IMR-90 (cell line): Measurements from ENCODE around the gene NR1D2. TPM values are rescaled to one million over a fixed set of nuclear protein-coding genes. Genes with fewer than 3 reads are reported as not detected.

Source experiments
- ATAC-seq: fragments of 200-7000 bp; cut with Tn5 transposase; 2 replicates; pipeline ENCODE4 v1.9.1; 2020; ENCODE audit warnings: low read depth, mild to moderate bottlenecking, moderate library complexity
- BruUV-seq: library from RNA; stranded (reverse); fragments of 400-500 nt; replicated peaks from 2 replicates; lab custom pipeline; 2021; lab: Mats Ljungman, UMichigan
- CTCF ChIA-PET: fragments of 300-600 bp; formaldehyde crosslinking; extraction: SDS; loops from one replicate; lab custom pipeline; 2021; ENCODE audit warnings: antibody characterized with exemption; lab: Yijun Ruan, JAX
- POLR2A ChIA-PET: fragments of 300-600 bp; sonication (Branson Sonifier 250); formaldehyde crosslinking; loops from one replicate; lab custom pipeline; 2022; ENCODE audit warnings: antibody characterized with exemption; ENCODE audit not compliant: unreplicated experiment; lab: Charles Lee
- DNase-seq: peaks from one replicate; pipeline ENCODE4 v3.0.0; 2013
- H2AFZ ChIP-seq: replicated peaks from 2 replicates; pipeline ENCODE3; 2013; ENCODE audit warnings: low read length, mild to moderate bottlenecking; ENCODE audit not compliant: poor library complexity
- H2AK5ac ChIP-seq: 2 replicates; pipeline ENCODE4 v1.6.1; 2013; ENCODE audit warnings: low read depth, low read length, inconsistent platforms
- H2AK9ac ChIP-seq: replicated peaks from 2 replicates; pipeline ENCODE3; 2013; ENCODE audit warnings: mild to moderate bottlenecking, low read depth, low read length, moderate library complexity; ENCODE audit not compliant: poor library complexity
- H2BK120ac ChIP-seq: 2 replicates; pipeline ENCODE4 v1.6.1; 2013; ENCODE audit warnings: low read depth, low read length, inconsistent platforms
- H2BK15ac ChIP-seq: 3 replicates; pipeline ENCODE4 v1.6.1; 2013; ENCODE audit warnings: low read depth, low read length, inconsistent platforms
- H2BK20ac ChIP-seq: 2 replicates; pipeline ENCODE4 v1.6.1; 2013; ENCODE audit warnings: low read depth, mild to moderate bottlenecking, inconsistent platforms, low read length, moderate library complexity
- H2BK5ac ChIP-seq: 2 replicates; pipeline ENCODE4 v1.6.1; 2013; ENCODE audit warnings: mild to moderate bottlenecking, low read depth, low read length, inconsistent platforms; ENCODE audit not compliant: poor library complexity, severe bottlenecking
- H3K14ac ChIP-seq: replicated peaks from 2 replicates; pipeline ENCODE4 v1.6.1; 2013; ENCODE audit warnings: low read depth, low read length, inconsistent platforms
- H3K18ac ChIP-seq: 2 replicates; pipeline ENCODE4 v1.6.1; 2013; ENCODE audit warnings: low read depth, low read length, control low read depth
- H3K23ac ChIP-seq: 2 replicates; pipeline ENCODE4 v1.6.1; 2013; ENCODE audit warnings: low read depth, low read length, inconsistent platforms
- H3K27ac ChIP-seq: 2 replicates; pipeline ENCODE4 v1.5.1; 2013; ENCODE audit warnings: mild to moderate bottlenecking, control low read depth, low read length; ENCODE audit not compliant: insufficient read depth
- H3K27me3 ChIP-seq: 2 replicates; pipeline ENCODE4 v1.6.1; 2013; ENCODE audit warnings: low read length; ENCODE audit not compliant: control insufficient read depth, insufficient read depth
- H3K36me3 ChIP-seq: 2 replicates; pipeline ENCODE4 v1.6.1; 2013; ENCODE audit warnings: low read length, mixed read lengths; ENCODE audit not compliant: control insufficient read depth, insufficient read depth
- H3K4ac ChIP-seq: 2 replicates; pipeline ENCODE4 v1.6.1; 2013; ENCODE audit warnings: low read depth, low read length, inconsistent platforms
- H3K4me1 ChIP-seq: 2 replicates; pipeline ENCODE4 v1.6.1; 2013; ENCODE audit warnings: low read length, mixed read lengths; ENCODE audit not compliant: control insufficient read depth, insufficient read depth
- H3K4me2 ChIP-seq: 2 replicates; pipeline ENCODE4 v1.6.1; 2013; ENCODE audit warnings: low read depth, mild to moderate bottlenecking, control low read depth, low read length, moderate library complexity
- H3K4me3 ChIP-seq: 2 replicates; pipeline ENCODE4 v1.5.1; 2013; ENCODE audit warnings: low read depth, mild to moderate bottlenecking, control low read depth, low read length, moderate library complexity; ENCODE audit not compliant: insufficient read depth
- H3K56ac ChIP-seq: 2 replicates; pipeline ENCODE4 v1.6.1; 2013; ENCODE audit warnings: low read length, inconsistent platforms; ENCODE audit not compliant: insufficient read depth; ENCODE audit errors: extremely low read depth
- H3K79me1 ChIP-seq, 2 experiments: 2 replicates each; pipeline ENCODE4 v1.6.1; 2013; ENCODE audit warnings: low read length in 2 of 2, inconsistent platforms in 1 of 2, low read depth in 1 of 2
- H3K9ac ChIP-seq: 2 replicates; pipeline ENCODE4 v1.6.1; 2013; ENCODE audit warnings: low read depth, low read length, control low read depth
- H3K9me1 ChIP-seq: 2 replicates; pipeline ENCODE4 v1.6.1; 2013; ENCODE audit warnings: low read length, inconsistent platforms; ENCODE audit not compliant: insufficient read depth
- H3K9me3 ChIP-seq: 2 replicates; pipeline ENCODE4 v1.6.1; 2013; ENCODE audit warnings: low read length; ENCODE audit not compliant: control insufficient read depth, insufficient read depth
- H4K20me1 ChIP-seq: 2 replicates; pipeline ENCODE4 v1.6.1; 2013; ENCODE audit warnings: low read length, inconsistent platforms; ENCODE audit not compliant: insufficient read depth
- H4K5ac ChIP-seq: 2 replicates; pipeline ENCODE4 v1.6.1; 2013; ENCODE audit warnings: mild to moderate bottlenecking, low read depth, low read length, control low read depth
- H4K8ac ChIP-seq, 2 experiments: 2 replicates each; pipeline ENCODE4 v1.6.1; 2013; ENCODE audit warnings: low read depth in 2 of 2, low read length in 2 of 2, control low read depth in 1 of 2, inconsistent platforms in 1 of 2
- H4K91ac ChIP-seq: 2 replicates; pipeline ENCODE4 v1.6.1; 2013; ENCODE audit warnings: low read depth, low read length, inconsistent platforms; ENCODE audit not compliant: insufficient read depth
- BHLHE40 ChIP-seq: fragments of 150-350 bp; IDR thresholded peaks from 2 replicates; pipeline ENCODE4 v1.6.1; 2016; ENCODE audit warnings: mild to moderate bottlenecking, low read depth, low read length
- CEBPB ChIP-seq: IDR thresholded peaks from 2 replicates; pipeline ENCODE4 v1.6.1; 2012; ENCODE audit warnings: low read depth, low read length, improper control_type of control experiment
- CHD1 ChIP-seq: IDR thresholded peaks from 2 replicates; pipeline ENCODE4 v1.6.1; 2012; ENCODE audit warnings: low read depth, low read length, improper control_type of control experiment
- FOS ChIP-seq: fragments of 150-350 bp; IDR thresholded peaks from 2 replicates; pipeline ENCODE4 v1.6.1; 2016; ENCODE audit warnings: low read depth, low read length
- MXI1 ChIP-seq: IDR thresholded peaks from 2 replicates; pipeline ENCODE4 v1.6.1; 2012; ENCODE audit warnings: low read depth, mild to moderate bottlenecking, low read length, moderate library complexity, borderline replicate concordance
- NFE2L2 ChIP-seq: fragments of 150-350 bp; IDR thresholded peaks from 2 replicates; pipeline ENCODE4 v1.6.1; 2016; ENCODE audit warnings: low read depth, mild to moderate bottlenecking, low read length
- POLR2A ChIP-seq: IDR thresholded peaks from 2 replicates; pipeline ENCODE4 v1.6.1; 2012; ENCODE audit warnings: mild to moderate bottlenecking, low read depth, low read length
- RAD21 ChIP-seq: IDR thresholded peaks from 2 replicates; pipeline ENCODE4 v1.6.1; 2012; ENCODE audit warnings: low read length, improper control_type of control experiment
- RFX5 ChIP-seq: IDR thresholded peaks from 2 replicates; pipeline ENCODE4 v1.8.0; 2012; ENCODE audit warnings: low read depth, mild to moderate bottlenecking, low read length, moderate library complexity
- SMC3 ChIP-seq: fragments of 150-350 bp; IDR thresholded peaks from 2 replicates; pipeline ENCODE4 v1.6.1; 2016; ENCODE audit warnings: low read depth, mild to moderate bottlenecking, antibody characterized with exemption, low read length, moderate library complexity
- WGBS, 2 experiments: methylation state at CpG; one replicate each; pipeline versions ENCODE4 v1.1.5 to v1.1.7; 2013; ENCODE audit warnings: missing lambda C conversion rate in 2 of 2; ENCODE audit not compliant: insufficient read length in 1 of 2; ENCODE audit errors: extremely low coverage in 2 of 2; 5-methylcytosine and 5-hydroxymethylcytosine counted together
- dilution Hi-C: fragments of 300-500 bp; cut with HindIII; formaldehyde crosslinking; loops from one replicate; pipeline ENCODE4 v1.14.3; 2018; ENCODE audit warnings: low sequenced_read_pairs; ENCODE audit not compliant: unreplicated experiment
- in situ Hi-C: fragments of 300-500 bp; cut with MboI; formaldehyde crosslinking; loops from 3 replicates; pipeline ENCODE4 v1.14.3; 2019; ENCODE audit warnings: low sequenced_read_pairs, inconsistent platforms, mixed read lengths
- intact Hi-C: fragments of 100-400 bp; cut with micrococcal nuclease; formaldehyde crosslinking; loops from 2 replicates; pipeline ENCODE4 v1.10.0; 2022
- polyA plus RNA-seq, 3 experiments: library from polyadenylated mRNA; depleted of rRNA; stranded (reverse); fragments of >200 nt; gene quantifications; 2 replicates each; pipeline ENCODE4 v1.2.3, GENCODE V29; 2012; ENCODE audit warnings: low replicate concordance in 1 of 3
- total RNA-seq: library from RNA; depleted of rRNA; stranded (reverse); fragments of >200 nt; gene quantifications from 2 replicates; pipeline ENCODE4 v1.2.3, GENCODE V29; 2012
- TF ChIP-seq, protein P1 (sequence below): fragments of 150-350 bp; IDR thresholded peaks from 2 replicates; pipeline ENCODE4 v1.6.1; 2017; ENCODE audit warnings: mild to moderate bottlenecking, antibody characterized with exemption, low read length, low read depth
- TF ChIP-seq, protein P2 (sequence below): conservative IDR thresholded peaks from 2 replicates; pipeline ENCODE4 v1.5.1; 2012; ENCODE audit warnings: mild to moderate bottlenecking, low read depth, low read length, improper control_type of control experiment

The NR1D2 gene
- total and polyA plus RNA-seq, 2 of the 4 experiments (the other 2 are of a cell fraction): 8.1 to 41.0 TPM

DNA sequence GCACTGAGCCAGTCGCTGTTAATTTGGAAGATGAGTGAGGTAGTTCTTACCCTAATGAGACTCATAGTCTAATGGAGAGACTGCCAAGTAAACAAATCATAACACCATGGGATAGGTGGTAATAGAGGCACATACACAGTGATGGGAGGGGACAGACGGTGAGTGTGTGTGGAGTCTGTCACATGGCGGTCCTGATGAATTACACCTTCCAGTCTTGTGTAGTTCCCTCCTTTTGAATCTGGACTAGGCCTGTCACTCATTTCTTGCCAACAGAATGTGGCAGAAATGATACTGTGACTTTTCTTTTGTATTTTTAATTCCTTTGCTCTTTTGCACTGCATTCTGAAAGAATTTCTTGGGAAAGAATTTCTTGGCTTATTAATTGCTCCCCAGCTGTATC lies 78.1 kb downstream of the NR1D2 start:
- Histone ChIP-seq H3K56ac (no peak overlapping the region), H3K27ac (no peak overlapping the region), H3K4me2 (no peak overlapping the region), H2AK9ac (no peak overlapping the region), H3K4me1 (no peaks in the 10 kb centered on the region), H2BK15ac (no peak overlapping the region), H3K4me3 (no peak overlapping the region), H2AFZ (no peak overlapping the region), H4K91ac (no peak overlapping the region), H3K36me3 (no peaks in the 10 kb centered on the region), H2BK5ac (no peak overlapping the region), H3K4ac (no peak overlapping the region), H3K9me3 (no peaks in the 10 kb centered on the region), H3K18ac (no peak overlapping the region), H3K27me3 (no peaks in the 10 kb centered on the region), H4K20me1 (no peaks in the 10 kb centered on the region), H4K8ac (no peak overlapping the region), H3K79me1 (no peaks in the 10 kb centered on the region), H3K14ac (no peak overlapping the region), H2BK120ac (no peak overlapping the region), H2BK20ac (no peak overlapping the region), H3K23ac (no peak overlapping the region), H2AK5ac (no peak overlapping the region), H3K9me1 (no peaks in the 10 kb centered on the region; the same call in 1 of the 2 replicates), H4K5ac (no peak overlapping the region), H3K9ac (no peak overlapping the region)
- BruUV-seq: no TSS peak
- ChIA-PET POLR2A (no interaction called here), CTCF (no interaction called here)
- in situ Hi-C loops (no loop called here), dilution Hi-C loops (no loop called here), intact Hi-C loops (no loop called here)
- WGBS, 2 experiments: no CpG with 5 or more reads among the region's 3 CpGs
- DNase-seq (no peak), ATAC-seq (no peak)
- TF ChIP-seq CHD1 (no peak), POLR2A (no peak), MXI1 (no peak), BHLHE40 (no peak), SMC3 (no peak), FOS (no peak), CEBPB (no peak), RFX5 (no peak), NFE2L2 (no peak), RAD21 (no peak)
- TF ChIP-seq, protein P1, sequence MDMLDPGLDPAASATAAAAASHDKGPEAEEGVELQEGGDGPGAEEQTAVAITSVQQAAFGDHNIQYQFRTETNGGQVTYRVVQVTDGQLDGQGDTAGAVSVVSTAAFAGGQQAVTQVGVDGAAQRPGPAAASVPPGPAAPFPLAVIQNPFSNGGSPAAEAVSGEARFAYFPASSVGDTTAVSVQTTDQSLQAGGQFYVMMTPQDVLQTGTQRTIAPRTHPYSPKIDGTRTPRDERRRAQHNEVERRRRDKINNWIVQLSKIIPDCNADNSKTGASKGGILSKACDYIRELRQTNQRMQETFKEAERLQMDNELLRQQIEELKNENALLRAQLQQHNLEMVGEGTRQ: no peak
- TF ChIP-seq, protein P2, sequence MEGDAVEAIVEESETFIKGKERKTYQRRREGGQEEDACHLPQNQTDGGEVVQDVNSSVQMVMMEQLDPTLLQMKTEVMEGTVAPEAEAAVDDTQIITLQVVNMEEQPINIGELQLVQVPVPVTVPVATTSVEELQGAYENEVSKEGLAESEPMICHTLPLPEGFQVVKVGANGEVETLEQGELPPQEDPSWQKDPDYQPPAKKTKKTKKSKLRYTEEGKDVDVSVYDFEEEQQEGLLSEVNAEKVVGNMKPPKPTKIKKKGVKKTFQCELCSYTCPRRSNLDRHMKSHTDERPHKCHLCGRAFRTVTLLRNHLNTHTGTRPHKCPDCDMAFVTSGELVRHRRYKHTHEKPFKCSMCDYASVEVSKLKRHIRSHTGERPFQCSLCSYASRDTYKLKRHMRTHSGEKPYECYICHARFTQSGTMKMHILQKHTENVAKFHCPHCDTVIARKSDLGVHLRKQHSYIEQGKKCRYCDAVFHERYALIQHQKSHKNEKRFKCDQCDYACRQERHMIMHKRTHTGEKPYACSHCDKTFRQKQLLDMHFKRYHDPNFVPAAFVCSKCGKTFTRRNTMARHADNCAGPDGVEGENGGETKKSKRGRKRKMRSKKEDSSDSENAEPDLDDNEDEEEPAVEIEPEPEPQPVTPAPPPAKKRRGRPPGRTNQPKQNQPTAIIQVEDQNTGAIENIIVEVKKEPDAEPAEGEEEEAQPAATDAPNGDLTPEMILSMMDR: no peak
